Prostate gland (tissue), 2 donors: ENCODE data around the gene CHAC2. TPM values are rescaled to one million over a fixed set of nuclear protein-coding genes. Genes with fewer than 3 reads are reported as not detected.

Source experiments
- DNase-seq: peaks from one replicate; pipeline ENCODE4 v3.0.0-alpha.2; 2019; ENCODE audit warnings: low spot score
- H3K27ac ChIP-seq, 2 donors: fragments of 200-600 bp; sonication (generic); 2 replicates each; pipeline ENCODE4 v1.5.1; 2017 to 2019
- H3K27me3 ChIP-seq: fragments of 200-600 bp; sonication (generic); replicated peaks from 2 replicates; pipeline ENCODE4 v1.5.1; 2019; ENCODE audit not compliant: insufficient read depth
- H3K36me3 ChIP-seq, 2 donors: fragments of 200-600 bp; sonication (generic); 1 replicate in 1 of 2; 2 replicates in 1 of 2; pipeline versions ENCODE4 v1.5.1 to v1.8.1; 2017 to 2019
- H3K4me1 ChIP-seq: fragments of 200-600 bp; sonication (generic); replicated peaks from 2 replicates; pipeline ENCODE4 v1.5.1; 2019
- H3K4me3 ChIP-seq, 2 donors: fragments of 200-600 bp; sonication (generic); 2 replicates each; pipeline ENCODE4 v1.5.1; 2017 to 2019
- H3K9me3 ChIP-seq: fragments of 200-600 bp; sonication (generic); 2 replicates; pipeline ENCODE4 v1.5.1; 2017
- POLR2A ChIP-seq: fragments of 450-650 bp; IDR thresholded peaks from one replicate; pipeline ENCODE4 v1.6.1; 2016; ENCODE audit warnings: antibody characterized with exemption, mild to moderate bottlenecking
- POLR2AphosphoS5 ChIP-seq: sonication (generic); formaldehyde crosslinking; IDR thresholded peaks from one replicate; pipeline ENCODE4 v1.6.1; 2017; ENCODE audit warnings: antibody characterized with exemption
- WGBS: methylation state at CpG from one replicate; pipeline ENCODE4 v1.1.5; 2018; 5-methylcytosine and 5-hydroxymethylcytosine counted together
- intact Hi-C: fragments of 100-400 bp; cut with DNase I; formaldehyde crosslinking; loops from one replicate; pipeline ENCODE4 v1.14.2; 2022
- total RNA-seq, 2 donors: library from RNA; depleted of rRNA; stranded (reverse); fragments of >200 nt; gene quantifications; one replicate each; pipeline ENCODE4 v1.1.0, GENCODE V29; 2016
- TF ChIP-seq, protein P1 (sequence below), 4 experiments: fragments of 200-600 bp in 2 of 4; fragments of 450-650 bp in 2 of 4; sonication (generic) in 2 of 4; IDR thresholded peaks; 1 replicate in 3 of 4; 2 replicates in 1 of 4; pipeline ENCODE4 v1.5.1; 2016 to 2019; ENCODE audit warnings: antibody characterized with exemption in 4 of 4, mild to moderate bottlenecking in 2 of 4, moderate library complexity in 2 of 4

CHAC2 gene
- total RNA-seq, 2 donors from 2014 or later, result 1.4 to 3.0 TPM

DNA sequence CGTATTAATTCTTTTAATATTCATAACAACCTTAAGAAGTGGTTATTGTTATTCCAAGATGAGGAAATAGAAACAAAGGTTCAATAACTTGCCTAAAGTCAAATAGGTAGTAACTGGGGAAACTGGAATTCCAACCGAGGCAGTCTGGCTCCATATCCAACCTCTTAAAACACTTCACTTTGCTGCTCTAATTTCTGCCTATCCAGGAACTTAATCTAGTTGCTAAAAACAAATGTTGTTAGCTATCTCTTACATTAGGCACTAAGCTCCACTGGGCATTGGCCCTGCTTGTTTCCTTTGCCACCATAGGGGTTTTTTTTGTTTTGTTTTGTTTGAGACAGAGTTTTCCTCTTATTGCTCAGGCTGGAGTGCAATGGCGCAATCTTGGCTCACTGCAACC, 44.0 kb downstream of the CHAC2 start:
- Histone ChIP-seq H3K9me3 (no peaks in the 10 kb centered on the region), H3K4me3 (no peak overlapping the region), H3K4me1 (no peaks in the 10 kb centered on the region), H3K36me3 (peaks cover 0 to 7% of the 10 kb centered on the region in 2 donors), H3K27ac (no peak overlapping the region), H3K27me3 (no peaks in the 10 kb centered on the region)
- WGBS, result 83% methylated on average over 3 of the region's 3 CpGs
- intact Hi-C loops, result no loop called here
- no peak for DNase-seq
- TF ChIP-seq POLR2A (no peak), POLR2AphosphoS5 (no peak)

DNA sequence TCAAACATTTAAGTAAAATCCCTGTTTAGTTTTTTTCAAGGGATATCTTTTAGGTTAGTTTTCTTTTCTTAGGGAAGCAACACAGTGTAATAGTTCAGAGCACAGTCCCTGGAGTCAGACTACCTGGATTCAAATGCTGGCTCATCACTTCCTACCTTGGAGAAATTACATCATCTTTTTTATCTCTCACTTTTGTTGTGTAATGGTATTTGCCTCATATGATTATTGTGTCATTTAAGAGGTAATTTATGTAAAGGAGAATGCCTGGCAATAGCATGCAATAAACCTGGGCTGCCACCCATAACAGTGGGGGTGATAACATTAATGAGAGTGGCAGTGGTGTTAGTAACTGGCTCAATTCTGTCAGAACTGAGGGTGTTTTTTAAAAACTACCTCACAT, 45.5 kb downstream of the CHAC2 start:
- intact Hi-C loops, result no loop called here
- H3K4me3 ChIP-seq, result no peak overlapping the region
- TF ChIP-seq POLR2A (no peak), POLR2AphosphoS5 (no peak)
- TF ChIP-seq, protein P1, sequence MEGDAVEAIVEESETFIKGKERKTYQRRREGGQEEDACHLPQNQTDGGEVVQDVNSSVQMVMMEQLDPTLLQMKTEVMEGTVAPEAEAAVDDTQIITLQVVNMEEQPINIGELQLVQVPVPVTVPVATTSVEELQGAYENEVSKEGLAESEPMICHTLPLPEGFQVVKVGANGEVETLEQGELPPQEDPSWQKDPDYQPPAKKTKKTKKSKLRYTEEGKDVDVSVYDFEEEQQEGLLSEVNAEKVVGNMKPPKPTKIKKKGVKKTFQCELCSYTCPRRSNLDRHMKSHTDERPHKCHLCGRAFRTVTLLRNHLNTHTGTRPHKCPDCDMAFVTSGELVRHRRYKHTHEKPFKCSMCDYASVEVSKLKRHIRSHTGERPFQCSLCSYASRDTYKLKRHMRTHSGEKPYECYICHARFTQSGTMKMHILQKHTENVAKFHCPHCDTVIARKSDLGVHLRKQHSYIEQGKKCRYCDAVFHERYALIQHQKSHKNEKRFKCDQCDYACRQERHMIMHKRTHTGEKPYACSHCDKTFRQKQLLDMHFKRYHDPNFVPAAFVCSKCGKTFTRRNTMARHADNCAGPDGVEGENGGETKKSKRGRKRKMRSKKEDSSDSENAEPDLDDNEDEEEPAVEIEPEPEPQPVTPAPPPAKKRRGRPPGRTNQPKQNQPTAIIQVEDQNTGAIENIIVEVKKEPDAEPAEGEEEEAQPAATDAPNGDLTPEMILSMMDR (IDR thresholded peaks at IDR 0.05), result no peak
- peaks cover 0 to 6% of the 10 kb centered on the region in 2 donors for H3K36me3 ChIP-seq
- H3K4me1 ChIP-seq, result no peaks in the 10 kb centered on the region
- DNase-seq, result no peak
- no peak overlapping the region for H3K27ac ChIP-seq
- H3K9me3 ChIP-seq, result no peaks in the 10 kb centered on the region
- H3K27me3 ChIP-seq, result no peaks in the 10 kb centered on the region

DNA sequence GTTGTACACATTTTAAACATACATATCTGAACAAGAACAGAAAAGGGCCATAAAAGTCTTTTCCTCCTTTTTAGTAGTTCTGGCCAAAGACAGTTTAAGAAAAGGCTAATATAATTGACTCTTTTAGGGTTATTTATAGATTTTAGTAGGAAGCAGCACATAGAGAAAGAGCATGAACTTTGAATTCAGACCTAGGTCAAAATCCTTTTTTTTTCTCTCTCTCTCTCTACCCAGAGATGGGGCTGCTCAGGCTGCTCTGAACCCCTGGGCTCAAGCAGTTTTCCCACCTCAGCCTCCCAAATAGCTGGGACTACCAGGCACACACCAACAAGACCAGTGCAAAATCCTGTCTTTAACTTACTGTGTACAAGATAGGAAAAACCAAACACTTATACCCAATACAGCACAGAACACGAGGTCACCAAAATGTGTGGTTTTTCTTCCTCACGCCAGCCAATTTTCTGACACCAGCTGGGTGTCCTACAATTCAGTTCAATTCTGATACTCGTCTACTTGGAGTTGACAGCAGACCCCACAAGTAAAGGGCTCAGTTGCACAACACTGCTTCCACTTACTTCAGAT, 51.3 kb downstream of the CHAC2 start:
- DNase-seq, result no peak
- Histone ChIP-seq H3K27ac (no peak overlapping the region), H3K4me3 (no peak overlapping the region), H3K36me3 (no peaks in the 10 kb centered on the region), H3K4me1 (no peaks in the 10 kb centered on the region), H3K9me3 (no peaks in the 10 kb centered on the region), H3K27me3 (no peaks in the 10 kb centered on the region)
- 78% methylated on average over 3 of the region's 3 CpGs for WGBS
- intact Hi-C loops, result no loop called here
- TF ChIP-seq, protein P1 (IDR thresholded peaks at IDR 0.05), result no peak
- TF ChIP-seq POLR2A (no peak), POLR2AphosphoS5 (no peak)

DNA sequence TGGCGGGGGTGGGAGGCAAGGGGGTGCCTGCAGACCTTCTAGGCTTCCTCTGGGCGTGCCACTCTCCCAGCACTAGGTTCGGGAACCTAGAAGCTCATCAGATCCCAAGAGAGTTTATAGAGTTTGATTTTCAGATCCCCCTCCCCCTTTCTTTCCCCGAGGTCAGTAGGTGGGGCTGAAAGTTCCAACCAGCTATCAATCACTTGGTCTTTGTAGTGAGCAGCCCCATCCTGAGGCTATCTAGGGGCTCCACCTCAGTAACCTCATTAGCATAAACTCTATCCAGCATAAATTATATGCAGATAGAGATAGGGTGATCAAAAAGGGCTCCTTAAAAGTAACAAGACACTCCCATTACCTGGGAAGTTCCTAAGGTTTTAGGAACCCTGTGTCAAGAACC, 52.0 kb downstream of the CHAC2 start:
- Histone ChIP-seq H3K27me3 (no peaks in the 10 kb centered on the region), H3K9me3 (no peaks in the 10 kb centered on the region), H3K27ac (no peak overlapping the region), H3K4me3 (no peak overlapping the region), H3K4me1 (no peaks in the 10 kb centered on the region), H3K36me3 (no peaks in the 10 kb centered on the region)
- WGBS, result 63% methylated on average over 4 of the region's 4 CpGs
- no peak for TF ChIP-seq POLR2AphosphoS5
- TF ChIP-seq POLR2A, result no peak
- TF ChIP-seq, protein P1 (IDR thresholded peaks at IDR 0.05), result no peak
- intact Hi-C loops, result no loop called here
- no peak for DNase-seq

DNA sequence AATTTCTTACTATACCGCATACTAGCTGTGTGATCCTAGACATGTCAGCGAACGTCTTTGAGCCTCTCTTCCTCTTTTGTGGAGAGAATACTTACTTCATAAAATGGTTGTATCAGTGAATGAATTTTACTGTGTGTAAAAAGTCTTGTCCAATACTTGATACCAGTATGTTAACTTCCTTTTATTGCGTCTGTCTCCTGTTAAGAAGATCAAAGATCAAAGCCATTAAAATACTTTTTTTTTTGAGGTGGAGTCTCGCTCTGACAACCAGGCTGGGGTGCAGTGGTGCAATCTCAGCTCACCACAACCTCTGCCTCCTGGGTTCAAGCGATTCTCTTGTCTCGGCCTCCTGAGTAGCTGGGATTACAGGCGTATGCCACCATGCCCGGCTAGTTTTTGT, 52.4 kb downstream of the CHAC2 start:
- intact Hi-C loops, result no loop called here
- TF ChIP-seq POLR2AphosphoS5, result no peak
- TF ChIP-seq, protein P1 (IDR thresholded peaks at IDR 0.05), result no peak
- no peak for TF ChIP-seq POLR2A
- no peak for DNase-seq
- no peaks in the 10 kb centered on the region for H3K4me1 ChIP-seq
- no peaks in the 10 kb centered on the region for H3K36me3 ChIP-seq
- no peak overlapping the region for H3K4me3 ChIP-seq
- no peaks in the 10 kb centered on the region for H3K9me3 ChIP-seq
- no peaks in the 10 kb centered on the region for H3K27me3 ChIP-seq
- H3K27ac ChIP-seq, result no peak overlapping the region
- WGBS, result 79% methylated on average over 9 of the region's 9 CpGs
